HG03139 (cell line): Measurements from ENCODE around the gene DGLUCY.
"Not testable (repeated sequence)": the region's sequence is repeated elsewhere in the genome, so short reads cannot be mapped to it uniquely, and the experiment has no call there.

Source experiments
- ATAC-seq: cut with Tn5 transposase; IDR thresholded peaks from one replicate; pipeline ENCODE4 v1.9.1; 2021; ENCODE audit not compliant: unreplicated experiment

DGLUCY gene

GRCh38 chr14:91164676-91165075 lies 50.8 kb downstream of the DGLUCY start:
- ATAC-seq = no peak

- ATAC-seq = no peak
Observed at GRCh38 chr14:91167380-91167770, 53.5 kb downstream of the DGLUCY start.

GRCh38 chr14:91169951-91170350 lies 56.1 kb downstream of the DGLUCY start:
- ATAC-seq = no peak

- no peak for ATAC-seq
Observed at GRCh38 chr14:91170504-91171121, 56.7 kb downstream of the DGLUCY start.

- ATAC-seq = no peak
Observed at GRCh38 chr14:91171291-91171690, 57.4 kb downstream of the DGLUCY start.

- ATAC-seq = no peak
Observed at GRCh38 chr14:91173221-91173670, 59.4 kb downstream of the DGLUCY start.

- ATAC-seq = no peak
Observed at GRCh38 chr14:91173904-91174303, 60.0 kb downstream of the DGLUCY start.

GRCh38 chr14:91175291-91176201 lies 61.7 kb downstream of the DGLUCY start:
- no peak for ATAC-seq

- ATAC-seq = no peak
Observed at GRCh38 chr14:91177073-91178034, 63.5 kb downstream of the DGLUCY start.

- no peak for ATAC-seq
Observed at GRCh38 chr14:91180611-91181010, 66.7 kb downstream of the DGLUCY start.

GRCh38 chr14:91182753-91183152 lies 68.9 kb downstream of the DGLUCY start:
- ATAC-seq = not testable (repeated sequence)

GRCh38 chr14:91184559-91184958 lies 70.7 kb downstream of the DGLUCY start:
- ATAC-seq = no peak

GRCh38 chr14:91185721-91186120 lies 71.8 kb downstream of the DGLUCY start:
- no peak for ATAC-seq

GRCh38 chr14:91186515-91187066 lies 72.7 kb downstream of the DGLUCY start:
- ATAC-seq = no peak

- ATAC-seq = no peak
Observed at GRCh38 chr14:91187271-91187670, 73.4 kb downstream of the DGLUCY start.

GRCh38 chr14:91190853-91191252 lies 77.0 kb downstream of the DGLUCY start:
- ATAC-seq = no peak

- ATAC-seq = no peak
Observed at GRCh38 chr14:91193069-91193468, 79.2 kb downstream of the DGLUCY start.

GRCh38 chr14:91195881-91196280 lies 82.0 kb downstream of the DGLUCY start:
- ATAC-seq = no peak

- no peak for ATAC-seq
Observed at GRCh38 chr14:91197631-91198030, 83.8 kb downstream of the DGLUCY start.

GRCh38 chr14:91200802-91201201 lies 86.9 kb downstream of the DGLUCY start:
- not testable (repeated sequence) for ATAC-seq
